ENCODE data around the gene RIN3.

- TF ChIP-seq CTCF (IDR thresholded peaks at IDR 0.05) (no peak), POLR2A (IDR thresholded peaks at IDR 0.05) (no peak)
Observed at GRCh38 chr14:92702441-92702918, 188.9 kb downstream of the RIN3 start.

Measured in testis (tissue), 2 donors.